ENCODE measurements around the gene NSD2. TPM values are rescaled to one million over a fixed set of nuclear protein-coding genes. Genes with fewer than 3 reads are reported as not detected.
"Not testable (repeated sequence)": the region's sequence is repeated elsewhere in the genome, so short reads cannot be mapped to it uniquely, and the experiment has no call there.

Gene NSD2
- total RNA-seq, 1 donor from 2014 or later, result 23.5 TPM

- no peak for DNase-seq (ENCODE audit: low read depth)
Observed at GRCh38 chr4:1997712-1998111, 126.5 kb downstream of the NSD2 start.

GRCh38 chr4:1998296-1998695, 127.1 kb downstream of the NSD2 start:
- DNase-seq (ENCODE audit: low read depth), result no peak

GRCh38 chr4:1999308-1999707, 128.1 kb downstream of the NSD2 start:
- DNase-seq (ENCODE audit: low read depth), result not testable (repeated sequence)

GRCh38 chr4:2003361-2003760, 132.2 kb downstream of the NSD2 start:
- not testable (repeated sequence) for DNase-seq (ENCODE audit: low read depth)

GRCh38 chr4:2006367-2006766, 135.2 kb downstream of the NSD2 start:
- no peak for DNase-seq (ENCODE audit: low read depth)

GRCh38 chr4:2006956-2007653, 135.9 kb downstream of the NSD2 start:
- no peak for DNase-seq (ENCODE audit: low read depth)

GRCh38 chr4:2007804-2008670, 136.8 kb downstream of the NSD2 start:
- DNase-seq (ENCODE audit: low read depth), result no peak

GRCh38 chr4:2008671-2008920, 137.4 kb downstream of the NSD2 start:
- DNase-seq (ENCODE audit: low read depth), result no peak

GRCh38 chr4:2008921-2009650, 137.9 kb downstream of the NSD2 start, which contains the start of gene NELFA:
TSS of gene NELFA (minus strand) at chr4:2008974. CDS start at chr4:2008959, 15 bp downstream.
- peak; percentile 95 for DNase-seq (ENCODE audit: low read depth)

- DNase-seq (ENCODE audit: low read depth), result peak; percentile 74
Observed at GRCh38 chr4:2009651-2010233, 138.5 kb downstream of the NSD2 start.

- no peak for DNase-seq (ENCODE audit: low read depth)
Observed at GRCh38 chr4:2011583-2011982, 140.4 kb downstream of the NSD2 start.

- no peak for DNase-seq (ENCODE audit: low read depth)
Observed at GRCh38 chr4:2015008-2015407, 143.8 kb downstream of the NSD2 start.

GRCh38 chr4:2021358-2022018, 150.3 kb downstream of the NSD2 start:
- DNase-seq (ENCODE audit: low read depth), result not testable (repeated sequence)

GRCh38 chr4:2024683-2025082, 153.5 kb downstream of the NSD2 start:
- DNase-seq (ENCODE audit: low read depth), result no peak

- DNase-seq (ENCODE audit: low read depth), result no peak
Observed at GRCh38 chr4:2025817-2026216, 154.6 kb downstream of the NSD2 start.

GRCh38 chr4:2027120-2027519, 155.9 kb downstream of the NSD2 start:
- not testable (repeated sequence) for DNase-seq (ENCODE audit: low read depth)

GRCh38 chr4:2031161-2031560, 160.0 kb downstream of the NSD2 start:
- DNase-seq (ENCODE audit: low read depth), result not testable (repeated sequence)

All from myocyte (in vitro differentiated cells).